Measurements from ENCODE around the gene GALC. TPM values are rescaled to one million over a fixed set of nuclear protein-coding genes. Genes with fewer than 3 reads are reported as not detected.
"Not testable (repeated sequence)": the region's sequence is repeated elsewhere in the genome, so short reads cannot be mapped to it uniquely, and the experiment has no call there.

GALC gene
- total and polyA plus RNA-seq, 9 of the 15 experiments (the other 6 are each of a cell fraction or from before 2014, with no cell fraction given) = 1.6 to 15.0 (median 7.3) TPM

GRCh38 chr14:88024252-88025086, 31.5 kb upstream of the GALC start (continued):
- TF ChIP-seq ZNF740 (CRISPR knock-in tag; IDR thresholded peaks at IDR 0.05); NR2C1 (IDR thresholded peaks at IDR 0.05): not testable (repeated sequence)
- peak in 1 of 2 experiments; percentile 77; a peak in 2 of 4 replicates for TF ChIP-seq ZNF740 (tag; IDR thresholded peaks at IDR 0.05)
- peak; percentile 82; the same call in 1 of the 2 replicates for TF ChIP-seq ZBTB17 (CRISPR knock-in tag; IDR thresholded peaks at IDR 0.05)
- TF ChIP-seq RNF219 (CRISPR knock-in tag; IDR thresholded peaks at IDR 0.05) = 0 out of 2 replicates have a peak, but pooled peaks have one; percentile 76
- TF ChIP-seq NR2C1 (tag; IDR thresholded peaks at IDR 0.05) = 0 out of 2 replicates have a peak, but pooled peaks have one; percentile 11
- TF ChIP-seq HSF4 (CRISPR knock-in tag; IDR thresholded peaks at IDR 0.05; ENCODE audit: borderline replicate concordance) = peak; percentile 56; the same call in 1 of the 2 replicates
- TF ChIP-seq, protein P1, sequence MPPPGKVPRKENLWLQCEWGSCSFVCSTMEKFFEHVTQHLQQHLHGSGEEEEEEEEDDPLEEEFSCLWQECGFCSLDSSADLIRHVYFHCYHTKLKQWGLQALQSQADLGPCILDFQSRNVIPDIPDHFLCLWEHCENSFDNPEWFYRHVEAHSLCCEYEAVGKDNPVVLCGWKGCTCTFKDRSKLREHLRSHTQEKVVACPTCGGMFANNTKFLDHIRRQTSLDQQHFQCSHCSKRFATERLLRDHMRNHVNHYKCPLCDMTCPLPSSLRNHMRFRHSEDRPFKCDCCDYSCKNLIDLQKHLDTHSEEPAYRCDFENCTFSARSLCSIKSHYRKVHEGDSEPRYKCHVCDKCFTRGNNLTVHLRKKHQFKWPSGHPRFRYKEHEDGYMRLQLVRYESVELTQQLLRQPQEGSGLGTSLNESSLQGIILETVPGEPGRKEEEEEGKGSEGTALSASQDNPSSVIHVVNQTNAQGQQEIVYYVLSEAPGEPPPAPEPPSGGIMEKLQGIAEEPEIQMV (tag; conservative IDR thresholded peaks at IDR 0.05; ENCODE audit: low read depth) = peak; percentile 52; the same call in 1 of the 2 replicates
